GM18498 (cell line): Measurements from ENCODE around the gene PCNT.
"Not testable (repeated sequence)": the region's sequence is repeated elsewhere in the genome, so short reads cannot be mapped to it uniquely, and the experiment has no call there.

Experiments
- ATAC-seq: cut with Tn5 transposase; IDR thresholded peaks from one replicate; pipeline ENCODE4 v1.9.1; 2021; ENCODE audit warnings: mild to moderate bottlenecking, moderate library complexity; ENCODE audit not compliant: unreplicated experiment

Gene PCNT

DNA sequence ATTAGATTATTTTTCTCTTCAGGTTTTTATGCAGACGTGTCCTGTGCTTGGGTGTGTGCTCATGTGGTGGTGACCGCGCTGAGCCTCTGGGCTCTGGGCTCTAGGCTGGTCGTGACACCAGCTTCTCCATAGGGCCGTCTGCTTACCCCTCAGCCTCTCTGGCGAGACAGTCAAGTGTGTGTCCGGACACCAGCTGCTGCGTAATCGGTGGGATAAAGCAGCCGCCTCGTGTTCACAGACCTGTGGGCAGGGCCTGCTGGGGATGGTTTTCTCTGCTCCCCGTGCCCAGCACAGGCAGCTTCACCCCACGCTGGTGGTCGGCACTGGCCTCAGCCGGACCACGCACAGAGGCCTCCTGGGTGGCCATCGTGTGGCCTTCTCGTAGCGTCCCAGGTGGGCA is 101.1 kb downstream of the PCNT start:
- no peak for ATAC-seq

GRCh38 chr21:46425571-46425970 is 101.6 kb downstream of the PCNT start:
- no peak for ATAC-seq

- ATAC-seq, result no peak
Measured at GRCh38 chr21:46426313-46427046, 102.5 kb downstream of the PCNT start.

- no peak for ATAC-seq
Measured at GRCh38 chr21:46427516-46427915, 103.6 kb downstream of the PCNT start.

- ATAC-seq, result no peak
Measured at GRCh38 chr21:46428286-46428685, 104.3 kb downstream of the PCNT start.

DNA sequence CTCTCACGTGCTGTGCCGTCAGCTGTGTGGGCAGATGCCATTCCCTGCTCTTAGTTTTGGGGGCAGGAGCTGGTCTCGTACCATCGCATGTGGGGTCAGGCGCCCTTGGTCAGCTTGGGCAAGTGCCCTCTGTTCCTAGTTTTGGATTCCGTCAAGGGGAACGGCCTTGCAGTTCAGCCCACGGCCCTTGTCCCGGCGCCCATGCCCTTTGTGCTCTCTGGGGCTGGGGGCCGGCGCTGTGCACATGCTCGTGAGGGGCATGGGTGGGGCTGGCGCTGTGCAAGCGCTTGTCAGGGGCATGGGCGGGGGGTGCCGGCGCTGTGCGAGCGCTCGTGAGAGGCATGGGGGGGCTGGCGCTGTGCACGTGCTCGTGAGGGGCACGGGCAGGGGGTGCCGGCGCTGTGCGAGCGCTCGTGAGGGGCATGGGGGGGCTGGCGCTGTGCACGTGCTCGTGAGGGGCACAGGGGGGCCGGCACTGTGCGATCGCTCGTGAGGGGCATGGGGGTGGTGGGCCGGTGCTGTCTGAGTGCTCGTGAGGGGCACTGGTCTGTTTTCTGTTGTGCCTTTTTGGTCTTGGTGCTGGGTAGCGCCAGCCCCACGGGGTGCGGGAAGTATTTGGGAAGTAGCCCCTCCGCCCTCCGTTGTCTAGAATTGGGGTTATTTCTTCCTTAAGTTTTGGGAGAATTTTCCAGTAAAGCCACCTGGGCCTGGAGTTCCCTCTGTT is 105.2 kb downstream of the PCNT start:
- no peak for ATAC-seq

GRCh38 chr21:46429754-46430681 is 106.1 kb downstream of the PCNT start:
- no peak for ATAC-seq

DNA sequence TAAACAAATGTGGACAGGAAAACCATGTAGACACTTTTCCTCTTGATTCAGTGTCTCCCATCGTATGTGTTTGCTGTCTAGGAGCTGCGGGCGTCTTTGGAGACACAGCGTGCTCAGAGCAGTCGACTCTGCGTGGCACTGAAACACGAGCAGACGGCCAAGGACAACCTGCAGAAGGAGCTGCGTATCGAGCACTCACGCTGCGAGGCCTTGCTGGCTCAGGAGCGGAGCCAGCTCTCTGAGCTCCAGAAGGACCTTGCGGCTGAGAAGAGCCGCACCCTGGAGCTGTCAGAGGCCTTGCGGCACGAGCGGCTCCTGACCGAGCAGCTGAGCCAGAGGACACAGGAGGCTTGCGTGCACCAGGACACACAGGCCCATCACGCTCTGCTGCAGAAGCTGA is 107.5 kb downstream of the PCNT start:
- ATAC-seq, result no peak

GRCh38 chr21:46431884-46432488 is 108.0 kb downstream of the PCNT start:
- no peak for ATAC-seq

- not testable (repeated sequence) for ATAC-seq
Measured at GRCh38 chr21:46433116-46433515, 109.2 kb downstream of the PCNT start.

DNA sequence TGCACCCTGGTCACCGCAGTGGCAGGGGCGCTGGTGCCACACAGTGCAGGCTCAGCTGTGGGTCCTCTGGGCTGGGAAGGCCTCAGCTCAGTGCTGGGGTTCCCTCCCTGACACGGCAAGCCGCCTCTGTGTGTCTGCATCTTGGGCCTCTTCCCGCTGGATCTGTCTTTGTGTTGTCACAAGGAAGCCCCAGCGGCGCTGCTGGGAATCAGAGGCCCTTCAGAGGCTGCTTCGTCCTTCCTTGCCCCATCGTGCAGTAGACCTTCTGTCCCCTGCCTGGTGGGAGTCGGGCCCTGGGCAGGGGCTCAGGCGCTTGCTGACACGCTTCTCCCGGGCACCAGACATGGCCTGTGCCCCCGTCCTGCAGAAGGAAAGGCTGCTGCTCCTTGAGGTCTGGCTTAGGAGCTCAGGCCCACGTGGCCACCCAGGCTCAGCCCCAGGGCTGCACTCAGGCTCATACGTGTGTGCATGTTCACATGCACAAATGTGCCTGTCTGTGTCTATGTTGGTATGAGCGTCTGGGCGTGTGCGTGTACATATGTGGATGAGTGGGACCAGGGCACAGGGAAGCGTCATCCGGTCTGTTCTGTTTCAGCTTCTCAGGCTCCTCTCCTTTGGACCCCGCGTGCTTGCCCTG is 110.5 kb downstream of the PCNT start:
- ATAC-seq, result no peak

GRCh38 chr21:46435786-46436227 is 111.9 kb downstream of the PCNT start:
- ATAC-seq, result no peak

GRCh38 chr21:46436621-46437020 is 112.7 kb downstream of the PCNT start:
- no peak for ATAC-seq

DNA sequence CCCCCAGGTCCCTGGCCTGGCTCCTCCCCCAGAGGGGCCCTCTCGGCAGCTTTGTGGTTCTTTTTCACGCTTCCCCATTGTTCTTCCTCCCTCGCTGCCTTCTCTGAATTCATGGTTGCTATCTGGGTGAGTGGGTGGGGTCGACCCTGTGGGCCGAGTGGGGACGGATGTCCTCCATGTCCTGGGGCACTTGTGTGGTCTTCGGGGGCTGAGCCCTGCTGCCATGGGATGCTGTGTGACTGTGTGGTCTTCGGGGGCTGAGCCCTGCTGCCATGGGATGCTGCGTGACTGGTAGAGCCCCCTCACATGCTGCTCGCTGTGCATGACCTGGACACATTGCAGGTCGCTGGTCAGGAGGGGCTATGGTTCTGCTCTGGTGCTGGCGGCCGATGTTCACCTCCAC is 113.1 kb downstream of the PCNT start:
- ATAC-seq, result no peak

GRCh38 chr21:46437511-46437910 is 113.6 kb downstream of the PCNT start:
- no peak for ATAC-seq

DNA sequence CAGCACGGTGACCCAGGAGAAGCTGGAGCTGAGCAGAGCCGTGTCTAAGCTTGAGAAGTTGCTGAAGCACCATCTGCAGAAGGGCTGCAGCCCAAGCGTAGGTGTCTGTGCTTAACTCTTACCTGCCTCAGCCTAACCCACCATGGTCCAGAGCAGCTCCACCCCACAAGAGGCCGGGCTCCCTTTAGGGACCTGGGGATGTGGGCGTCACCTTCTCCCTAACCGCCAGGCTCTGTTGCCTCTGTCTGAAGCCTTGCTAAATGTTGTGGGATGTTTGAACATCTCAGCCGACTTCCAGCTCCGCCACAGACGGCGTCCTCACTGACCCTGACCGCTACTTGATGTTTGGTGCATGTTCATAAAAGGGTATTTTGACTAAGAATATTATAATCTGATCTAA is 114.3 kb downstream of the PCNT start:
- no peak for ATAC-seq

DNA sequence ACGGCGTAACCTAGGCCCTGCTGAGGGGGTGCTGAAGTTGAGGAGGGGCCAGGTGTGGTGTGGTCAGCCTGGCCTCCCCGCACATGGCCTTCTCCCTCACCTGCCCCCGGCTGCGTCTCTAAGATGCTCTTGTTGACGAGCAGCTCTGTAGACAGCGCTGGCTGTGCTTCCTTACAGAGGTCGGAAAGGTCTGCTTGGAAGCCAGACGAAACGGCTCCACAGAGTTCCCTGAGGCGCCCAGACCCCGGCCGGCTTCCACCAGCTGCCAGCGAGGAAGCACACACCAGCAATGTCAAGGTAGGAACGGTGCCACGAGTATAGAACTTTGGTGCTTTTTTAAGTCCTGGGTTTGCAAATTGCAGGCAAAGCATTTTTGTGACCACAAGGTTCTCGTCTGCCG is 116.0 kb downstream of the PCNT start:
- ATAC-seq, result no peak

DNA sequence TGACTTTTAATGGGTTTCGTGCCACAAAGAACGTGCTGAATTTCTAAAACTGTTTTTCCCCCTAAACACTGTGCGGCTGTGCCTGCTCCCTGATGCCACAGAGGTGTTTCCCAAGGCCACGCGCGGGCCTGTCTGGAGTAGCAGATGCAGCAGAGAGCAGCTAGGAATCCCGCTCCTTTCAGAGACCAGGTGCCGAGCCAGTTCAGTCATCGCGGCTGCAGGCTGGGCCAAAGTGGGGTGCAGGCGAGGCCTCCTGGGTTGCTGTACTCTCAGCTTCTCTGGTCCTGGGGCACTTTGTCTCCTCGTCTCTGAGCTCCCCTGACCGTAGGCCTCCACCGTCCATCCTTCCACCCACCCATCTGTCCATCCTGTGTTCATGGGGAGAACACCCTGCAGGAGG is 117.4 kb downstream of the PCNT start:
- no peak for ATAC-seq

DNA sequence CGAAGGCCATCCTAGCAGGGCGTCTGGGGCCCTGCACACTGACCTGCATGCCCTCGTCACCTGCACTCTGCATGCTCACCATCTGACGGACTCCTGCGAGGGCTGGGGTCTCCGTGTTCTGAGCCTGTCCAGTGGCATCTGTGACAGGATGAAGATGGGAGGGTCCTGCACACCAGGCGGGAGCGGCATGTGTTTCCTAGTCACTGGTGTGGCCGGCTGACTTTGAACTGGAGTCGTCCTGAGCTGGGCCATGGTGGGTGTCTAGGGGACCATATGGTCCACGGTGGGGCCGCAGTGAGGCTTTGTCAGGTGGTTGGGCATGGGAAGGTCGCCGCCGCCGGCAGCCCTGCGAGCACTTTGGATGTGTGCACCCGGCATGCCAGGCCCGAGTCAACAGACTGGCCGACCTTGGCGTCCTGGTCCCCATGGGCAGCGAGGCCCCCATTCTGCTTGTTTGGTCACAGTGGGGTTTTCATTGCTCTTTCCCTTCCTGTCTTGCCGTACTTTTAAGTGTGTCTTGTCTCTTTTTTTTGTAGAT is 118.1 kb downstream of the PCNT start:
- ATAC-seq, result no peak

GRCh38 chr21:46442938-46443337 is 119.0 kb downstream of the PCNT start:
- no peak for ATAC-seq
